ENCODE data around the gene TANGO2.

The TANGO2 gene

DNA sequence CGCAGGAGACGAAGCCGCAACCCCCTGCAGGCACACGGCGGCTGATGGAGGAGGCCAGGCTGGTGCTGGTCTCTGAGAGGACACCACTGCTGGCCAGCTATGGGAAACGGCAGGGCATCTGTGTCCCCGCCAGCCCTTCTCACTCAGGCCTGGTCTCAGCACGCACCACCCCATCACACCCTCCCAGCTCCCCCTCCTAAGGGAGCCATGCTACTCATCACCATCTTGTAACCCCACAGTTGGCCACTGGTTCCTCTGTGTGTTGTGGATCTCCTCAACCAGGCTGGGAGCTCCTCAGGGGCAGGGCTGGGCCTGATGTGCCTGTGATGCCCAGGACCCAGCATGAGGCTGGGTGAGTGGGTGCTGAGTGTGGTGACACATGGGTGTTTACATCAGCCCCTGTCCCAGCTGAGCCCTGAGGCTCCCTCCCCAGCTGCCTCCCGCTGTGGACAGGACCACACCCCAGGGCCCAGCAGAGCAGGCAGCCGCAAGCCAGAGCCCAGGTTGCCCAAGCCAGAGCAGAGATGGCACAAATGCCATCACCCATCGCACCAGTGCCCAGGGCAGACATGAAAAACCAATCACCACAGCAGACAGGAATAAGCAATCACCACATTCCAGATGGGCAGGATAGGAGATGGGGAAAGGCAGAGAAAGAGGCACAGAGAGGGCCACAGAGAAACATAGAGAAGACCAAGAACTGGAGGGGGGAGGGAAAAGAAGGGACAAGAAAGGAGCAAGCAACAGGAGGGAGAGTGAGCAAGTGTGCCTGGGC lies 12.5 kb upstream of the TANGO2 start:
- TF ChIP-seq, protein P1, sequence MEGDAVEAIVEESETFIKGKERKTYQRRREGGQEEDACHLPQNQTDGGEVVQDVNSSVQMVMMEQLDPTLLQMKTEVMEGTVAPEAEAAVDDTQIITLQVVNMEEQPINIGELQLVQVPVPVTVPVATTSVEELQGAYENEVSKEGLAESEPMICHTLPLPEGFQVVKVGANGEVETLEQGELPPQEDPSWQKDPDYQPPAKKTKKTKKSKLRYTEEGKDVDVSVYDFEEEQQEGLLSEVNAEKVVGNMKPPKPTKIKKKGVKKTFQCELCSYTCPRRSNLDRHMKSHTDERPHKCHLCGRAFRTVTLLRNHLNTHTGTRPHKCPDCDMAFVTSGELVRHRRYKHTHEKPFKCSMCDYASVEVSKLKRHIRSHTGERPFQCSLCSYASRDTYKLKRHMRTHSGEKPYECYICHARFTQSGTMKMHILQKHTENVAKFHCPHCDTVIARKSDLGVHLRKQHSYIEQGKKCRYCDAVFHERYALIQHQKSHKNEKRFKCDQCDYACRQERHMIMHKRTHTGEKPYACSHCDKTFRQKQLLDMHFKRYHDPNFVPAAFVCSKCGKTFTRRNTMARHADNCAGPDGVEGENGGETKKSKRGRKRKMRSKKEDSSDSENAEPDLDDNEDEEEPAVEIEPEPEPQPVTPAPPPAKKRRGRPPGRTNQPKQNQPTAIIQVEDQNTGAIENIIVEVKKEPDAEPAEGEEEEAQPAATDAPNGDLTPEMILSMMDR (IDR thresholded peaks at IDR 0.05; ENCODE audit: borderline replicate concordance, control extremely low read depth, extremely low read depth, insufficient read depth, missing control alignments) = no peak
- DNase-seq (ENCODE audit: low spot score) = no peak
- in situ Hi-C loops (cut with MboI; ENCODE audit: low sequenced_read_pairs, unreplicated experiment) = no loop called here

GRCh38 chr22:20009018-20009491 lies 11.9 kb upstream of the TANGO2 start:
- in situ Hi-C loops (cut with MboI; ENCODE audit: low sequenced_read_pairs, unreplicated experiment) = no loop called here
- no peak for DNase-seq (ENCODE audit: low spot score)
- TF ChIP-seq, protein P1 (IDR thresholded peaks at IDR 0.05; ENCODE audit: borderline replicate concordance, control extremely low read depth, extremely low read depth, insufficient read depth, missing control alignments) = no peak

DNA sequence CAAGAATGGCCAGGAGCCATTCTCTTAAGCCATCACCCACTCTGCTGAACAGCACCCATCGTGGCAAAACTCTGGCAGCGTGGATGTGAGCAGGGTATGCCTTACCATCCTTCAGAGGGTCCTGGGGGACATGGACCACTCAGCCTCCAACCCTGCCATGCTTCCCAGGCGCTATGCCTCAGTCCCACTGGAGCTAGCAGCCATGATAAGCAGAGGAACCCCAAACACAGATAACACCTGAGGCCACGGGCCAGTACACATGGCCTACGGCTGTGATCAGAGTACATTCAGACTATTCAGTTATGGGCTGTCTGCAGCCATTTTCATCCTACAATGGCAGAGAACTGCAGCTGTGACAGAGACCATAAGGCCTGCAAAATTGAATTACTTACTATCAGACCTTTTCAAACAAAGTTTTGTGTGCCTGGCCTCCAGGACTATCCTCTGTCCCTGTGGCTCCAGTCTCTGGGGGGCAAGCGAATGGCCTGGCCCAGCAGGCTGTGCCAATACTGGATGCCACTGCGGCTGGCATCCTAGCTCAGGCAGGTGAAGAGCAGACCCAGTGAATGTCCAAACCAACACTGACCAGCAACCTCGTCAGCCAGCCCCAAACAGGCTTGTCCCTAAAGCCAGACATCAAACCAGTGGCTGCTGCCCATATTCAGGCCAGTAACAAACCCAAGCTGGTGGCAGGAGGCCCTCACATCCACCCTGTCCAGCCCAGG lies 11.2 kb upstream of the TANGO2 start:
- in situ Hi-C loops (cut with MboI; ENCODE audit: low sequenced_read_pairs, unreplicated experiment) = no loop called here
- DNase-seq (ENCODE audit: low spot score) = no peak
- TF ChIP-seq, protein P1 (IDR thresholded peaks at IDR 0.05; ENCODE audit: borderline replicate concordance, control extremely low read depth, extremely low read depth, insufficient read depth, missing control alignments) = no peak

DNA sequence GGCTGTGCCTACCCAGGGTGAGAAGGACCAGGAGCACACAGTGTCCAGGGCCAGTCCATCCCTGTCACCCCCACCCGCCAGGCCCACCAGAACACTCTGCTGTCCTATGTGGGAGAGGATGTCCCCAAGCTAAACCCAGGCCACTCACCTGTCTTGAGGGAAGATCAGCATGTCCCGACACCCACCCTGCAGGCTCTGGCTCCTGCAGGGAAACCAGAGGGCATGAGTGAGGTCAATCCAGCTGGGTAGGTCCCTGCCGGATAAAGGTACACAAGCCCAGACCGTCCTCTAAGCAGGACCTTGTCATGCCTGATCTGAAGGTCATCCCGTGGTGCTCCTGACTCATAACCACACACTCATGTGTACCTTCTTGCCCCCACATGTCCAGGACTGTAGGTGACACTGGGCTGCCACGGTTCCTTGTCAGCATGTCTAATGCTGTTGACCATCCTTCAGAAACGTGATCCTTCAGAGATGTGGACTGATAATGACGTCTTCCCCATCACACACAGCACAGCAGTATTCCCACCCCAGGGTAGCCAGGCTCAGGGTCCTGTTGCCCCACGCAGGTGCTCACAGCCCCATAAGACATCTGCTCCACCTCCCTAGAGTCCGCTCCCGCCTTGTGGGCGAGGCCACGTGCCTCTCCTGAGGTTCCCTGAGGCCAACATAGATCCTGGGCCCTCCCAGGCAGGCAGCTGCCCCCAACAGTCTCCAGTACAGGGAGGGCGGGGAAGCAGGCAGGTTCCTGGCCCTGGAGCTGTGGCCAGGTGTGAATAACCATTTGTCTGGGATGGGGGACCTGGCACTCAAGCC lies 10.4 kb upstream of the TANGO2 start:
- in situ Hi-C loops (cut with MboI; ENCODE audit: low sequenced_read_pairs, unreplicated experiment) = no loop called here
- no peak for DNase-seq (ENCODE audit: low spot score)
- TF ChIP-seq, protein P1 (IDR thresholded peaks at IDR 0.05; ENCODE audit: borderline replicate concordance, control extremely low read depth, extremely low read depth, insufficient read depth, missing control alignments) = no peak

DNA sequence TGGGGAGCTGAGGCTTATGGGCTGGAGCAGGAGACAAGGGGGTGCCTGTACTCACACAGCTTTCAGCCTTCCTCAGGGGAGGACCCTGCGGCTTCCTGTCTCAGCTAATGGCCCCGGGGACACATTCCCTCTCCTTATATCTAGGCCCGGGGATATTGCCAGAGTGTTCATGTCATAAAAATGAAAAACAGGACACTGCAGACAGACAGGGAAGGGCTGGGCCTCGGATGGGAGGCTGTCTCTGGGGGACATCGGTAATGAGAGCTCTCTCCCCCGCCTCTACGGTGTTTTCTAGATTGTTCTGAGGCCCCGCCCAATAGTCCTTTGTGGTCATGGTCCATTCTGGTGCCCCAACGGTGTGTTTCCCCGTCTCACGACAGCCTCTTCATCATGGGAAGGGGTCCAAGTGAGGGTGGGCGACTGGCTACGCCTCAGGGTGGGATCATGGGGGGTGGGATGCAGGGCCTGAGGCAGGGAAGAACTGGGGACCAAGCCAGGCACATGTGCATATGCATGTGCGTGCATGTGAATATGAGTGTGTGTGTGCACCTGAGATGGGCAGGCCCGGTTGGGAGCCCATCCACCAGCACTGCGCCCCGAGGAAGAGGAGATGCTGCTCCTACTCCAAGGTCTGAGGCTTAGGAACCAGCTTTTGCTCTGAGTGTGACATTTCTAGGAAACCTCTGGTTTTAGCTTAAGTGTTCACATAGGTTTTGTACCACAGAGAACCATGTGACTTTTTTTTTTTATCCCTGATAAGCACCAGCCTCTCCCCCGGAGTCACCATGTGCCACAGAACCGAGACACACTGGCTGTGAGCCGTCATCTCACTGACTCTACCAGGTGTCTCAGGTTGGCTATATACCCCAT lies 9.6 kb upstream of the TANGO2 start:
- in situ Hi-C loops (cut with MboI; ENCODE audit: low sequenced_read_pairs, unreplicated experiment) = no loop called here
- TF ChIP-seq, protein P1 (IDR thresholded peaks at IDR 0.05; ENCODE audit: borderline replicate concordance, control extremely low read depth, extremely low read depth, insufficient read depth, missing control alignments) = no peak
- no peak for DNase-seq (ENCODE audit: low spot score)
